Ramos (cell line): Measurements from ENCODE around the gene PDE4D.

Experiments
- in situ Hi-C: fragments of 300-500 bp; cut with MboI; formaldehyde crosslinking; loops from one replicate; pipeline ENCODE4 v1.14.3; 2022; ENCODE audit warnings: low sequenced_read_pairs; ENCODE audit not compliant: unreplicated experiment

Gene PDE4D

DNA sequence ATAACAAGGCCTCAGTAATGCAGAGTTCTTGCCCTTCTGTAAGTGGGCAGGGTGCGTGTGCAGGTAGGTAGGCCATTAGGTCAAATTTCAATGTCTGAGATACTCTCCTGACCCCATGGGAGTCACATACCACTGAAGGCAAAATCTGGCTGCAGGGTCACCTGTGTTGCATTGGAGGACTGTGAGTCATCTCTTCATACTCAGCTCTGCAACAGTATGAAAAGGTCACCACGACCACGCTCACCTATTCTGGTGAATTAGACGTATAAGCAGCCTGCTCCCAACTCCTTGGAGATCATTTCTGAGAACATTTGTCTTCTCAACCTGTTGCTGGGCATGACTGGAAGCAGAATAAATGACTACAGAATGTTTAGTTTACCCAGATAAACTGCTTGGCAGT is 599.8 kb downstream of the PDE4D start:
- in situ Hi-C loops = no loop called here

DNA sequence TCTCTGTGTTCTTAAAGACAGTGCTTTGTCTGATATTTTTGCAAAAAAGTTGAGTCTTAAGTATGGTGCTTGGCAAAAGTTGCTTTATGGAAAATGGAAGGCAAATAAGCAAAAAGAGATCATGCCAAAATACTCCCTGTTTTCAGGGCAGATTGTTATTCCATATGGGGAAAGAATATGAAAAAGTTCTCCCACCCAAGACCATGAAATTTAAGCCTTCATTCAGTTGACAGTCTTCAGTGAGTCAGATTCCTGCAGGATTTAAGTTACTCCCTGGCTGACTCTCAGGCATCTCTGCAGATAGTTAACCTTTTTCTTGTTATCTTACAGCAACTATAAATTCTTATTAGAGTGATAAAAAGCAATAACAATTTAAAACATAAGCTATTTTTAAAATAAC is 601.6 kb downstream of the PDE4D start:
- in situ Hi-C loops = no loop called here

DNA sequence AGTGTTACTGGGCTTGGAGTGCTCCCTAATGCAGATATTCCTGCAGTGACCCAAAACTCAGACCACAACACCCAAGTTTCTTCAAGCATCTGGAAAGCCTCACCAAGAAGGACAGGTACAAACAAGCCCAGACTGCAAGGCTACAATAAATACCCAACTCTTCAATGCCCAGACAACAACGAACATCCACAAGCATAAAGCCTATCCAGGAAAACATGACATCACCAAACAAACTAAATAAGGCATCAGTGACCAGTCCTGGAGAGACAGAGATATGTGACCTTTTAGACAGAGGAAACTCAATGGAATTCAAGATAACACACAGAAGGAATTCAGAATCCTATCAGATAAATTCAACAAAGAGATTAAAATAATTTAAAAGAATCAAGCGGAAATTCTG is 605.6 kb downstream of the PDE4D start:
- in situ Hi-C loops = no loop called here

DNA sequence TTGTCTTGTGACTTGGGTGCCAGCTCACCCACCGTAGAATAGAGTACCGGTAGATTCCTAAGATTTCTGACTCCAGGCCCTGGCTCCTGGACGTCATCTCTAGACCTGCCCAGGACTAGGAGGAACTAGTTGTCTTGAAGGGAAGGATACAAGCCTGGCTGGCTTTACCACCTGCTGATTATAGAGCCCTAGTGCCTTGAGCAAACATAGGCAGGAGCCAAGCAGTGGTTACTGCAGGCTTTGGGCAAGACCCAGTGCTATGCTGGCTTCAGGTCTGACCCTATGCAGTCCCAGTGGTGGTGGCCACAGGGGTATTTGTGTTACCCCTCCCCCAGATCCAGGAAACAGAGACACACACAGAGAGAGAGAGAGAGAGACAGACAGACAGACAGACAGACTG is 606.2 kb downstream of the PDE4D start:
- in situ Hi-C loops = no loop called here

DNA sequence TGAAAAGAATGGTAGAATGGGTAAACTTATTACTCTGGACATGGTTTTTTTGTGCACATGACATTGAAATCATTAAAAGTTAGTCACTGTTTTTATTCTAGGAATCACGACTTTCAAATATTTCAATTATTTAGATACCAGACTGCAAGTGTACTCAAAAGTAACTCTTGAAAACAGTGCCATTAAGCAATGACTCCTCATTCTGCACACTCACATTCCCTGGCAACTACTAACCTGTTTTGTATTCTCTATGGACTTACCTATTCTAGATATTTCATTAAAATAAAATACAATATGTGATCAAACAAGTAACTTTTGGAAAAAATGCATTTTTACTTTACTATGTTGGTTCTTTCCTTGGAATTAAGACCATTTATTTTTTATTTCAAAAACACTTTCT is 607.0 kb downstream of the PDE4D start:
- in situ Hi-C loops = no loop called here

DNA sequence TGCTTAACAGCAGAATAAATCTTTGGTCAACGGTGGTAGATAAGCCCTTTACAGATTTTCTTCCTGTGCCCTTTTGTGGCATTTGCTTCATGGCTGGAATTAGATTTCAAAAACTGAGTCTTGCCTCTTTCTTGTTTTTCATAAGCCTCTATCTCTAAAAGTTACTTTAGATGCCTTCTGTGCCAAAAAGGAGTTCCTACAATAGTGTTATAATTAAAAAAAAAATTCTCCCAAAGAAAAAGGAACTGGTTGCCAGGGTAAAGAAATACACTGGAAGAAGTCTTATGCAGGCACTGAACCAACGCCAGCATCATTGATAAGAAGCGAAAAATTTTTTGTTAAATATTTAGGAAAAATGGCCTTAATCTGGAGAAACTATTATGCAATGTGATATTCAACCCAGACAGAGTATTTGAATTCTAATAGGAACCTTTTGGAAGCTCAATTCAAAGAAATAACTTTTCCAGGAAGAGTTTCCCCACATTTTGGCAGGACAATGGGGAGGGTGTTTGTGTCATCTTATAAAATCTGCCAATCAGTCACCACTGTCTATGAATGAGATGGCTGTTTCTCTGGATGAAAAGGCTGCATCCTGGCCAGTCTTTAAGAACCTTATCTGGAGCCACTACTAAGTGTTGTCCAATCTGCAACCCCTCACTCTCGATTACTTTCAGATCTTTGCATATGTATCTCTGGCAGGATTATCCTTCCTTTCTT is 608.1 kb downstream of the PDE4D start:
- in situ Hi-C loops = no loop called here

DNA sequence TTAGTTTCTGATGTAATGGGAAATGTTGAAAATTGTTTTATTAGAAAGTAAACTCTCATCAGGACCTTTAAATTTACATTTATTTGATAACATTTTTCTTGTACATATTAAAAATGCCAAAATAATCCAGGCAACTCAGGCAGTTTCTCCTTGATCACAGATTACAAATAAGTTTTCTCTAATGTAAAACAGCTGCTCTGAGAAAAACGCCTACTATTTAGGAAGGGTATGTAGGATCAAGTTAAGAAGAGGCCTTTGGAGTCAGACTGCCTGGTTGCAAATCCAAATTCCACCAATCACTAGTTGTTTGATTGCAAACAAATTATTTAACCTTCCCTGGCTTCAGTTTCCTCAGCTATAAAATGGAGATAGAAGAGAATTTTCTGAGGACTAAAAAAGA is 610.8 kb downstream of the PDE4D start:
- in situ Hi-C loops = no loop called here

DNA sequence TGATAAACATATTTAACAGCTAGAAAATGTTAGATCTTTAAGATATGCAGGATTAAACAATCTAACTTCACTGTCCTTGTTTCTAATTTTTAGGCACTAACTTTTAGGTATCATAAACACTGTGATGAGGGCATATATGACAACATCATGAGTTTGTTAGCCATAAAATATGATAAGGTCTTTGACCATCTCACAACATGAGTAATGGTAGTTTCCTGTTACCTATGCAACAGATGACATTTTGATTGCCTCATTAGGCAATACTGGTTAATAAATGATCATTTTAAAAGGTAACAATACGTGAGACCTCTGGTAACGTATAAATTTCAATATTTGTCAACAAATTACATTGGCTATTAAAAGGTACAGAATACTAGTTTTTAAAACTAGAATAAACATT is 613.5 kb downstream of the PDE4D start:
- in situ Hi-C loops = no loop called here

DNA sequence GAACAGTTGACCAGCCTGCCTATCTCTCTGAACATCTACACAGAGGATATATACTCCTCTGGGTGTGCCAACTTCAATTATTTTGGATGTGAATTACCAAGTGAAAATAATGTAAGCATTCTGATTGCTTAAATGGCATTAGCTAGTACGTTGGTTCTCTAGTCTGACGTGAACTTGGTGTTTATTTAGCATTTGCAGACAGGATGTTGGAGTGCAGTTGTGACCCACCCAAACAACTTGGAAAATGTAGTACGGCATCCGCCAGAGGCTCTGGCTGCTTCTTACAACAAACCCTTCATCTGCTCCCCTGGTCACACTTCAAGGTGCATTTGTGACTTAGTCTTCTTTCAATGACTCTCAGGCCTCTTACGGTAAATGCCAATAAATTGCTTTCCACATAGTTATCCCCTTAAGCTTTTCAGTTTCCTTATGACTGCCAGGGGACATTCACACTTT is 616.6 kb downstream of the PDE4D start:
- in situ Hi-C loops = no loop called here

DNA sequence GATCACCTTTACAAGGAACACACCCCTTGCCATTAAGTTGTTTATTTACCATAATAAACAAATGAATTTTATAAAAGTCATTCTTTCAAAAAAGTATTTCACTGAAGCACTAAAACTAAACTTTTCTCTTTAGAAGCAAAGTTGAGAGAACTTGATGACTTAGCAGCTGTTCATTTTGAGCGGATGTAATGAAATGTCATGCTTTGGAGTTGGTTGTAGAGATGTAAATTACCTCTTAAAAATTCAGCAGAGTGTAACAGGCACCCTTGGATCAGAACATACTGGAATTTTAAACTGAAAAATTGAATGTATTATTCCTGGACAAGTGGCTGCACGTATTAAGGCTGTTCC is 617.2 kb downstream of the PDE4D start:
- in situ Hi-C loops = no loop called here

DNA sequence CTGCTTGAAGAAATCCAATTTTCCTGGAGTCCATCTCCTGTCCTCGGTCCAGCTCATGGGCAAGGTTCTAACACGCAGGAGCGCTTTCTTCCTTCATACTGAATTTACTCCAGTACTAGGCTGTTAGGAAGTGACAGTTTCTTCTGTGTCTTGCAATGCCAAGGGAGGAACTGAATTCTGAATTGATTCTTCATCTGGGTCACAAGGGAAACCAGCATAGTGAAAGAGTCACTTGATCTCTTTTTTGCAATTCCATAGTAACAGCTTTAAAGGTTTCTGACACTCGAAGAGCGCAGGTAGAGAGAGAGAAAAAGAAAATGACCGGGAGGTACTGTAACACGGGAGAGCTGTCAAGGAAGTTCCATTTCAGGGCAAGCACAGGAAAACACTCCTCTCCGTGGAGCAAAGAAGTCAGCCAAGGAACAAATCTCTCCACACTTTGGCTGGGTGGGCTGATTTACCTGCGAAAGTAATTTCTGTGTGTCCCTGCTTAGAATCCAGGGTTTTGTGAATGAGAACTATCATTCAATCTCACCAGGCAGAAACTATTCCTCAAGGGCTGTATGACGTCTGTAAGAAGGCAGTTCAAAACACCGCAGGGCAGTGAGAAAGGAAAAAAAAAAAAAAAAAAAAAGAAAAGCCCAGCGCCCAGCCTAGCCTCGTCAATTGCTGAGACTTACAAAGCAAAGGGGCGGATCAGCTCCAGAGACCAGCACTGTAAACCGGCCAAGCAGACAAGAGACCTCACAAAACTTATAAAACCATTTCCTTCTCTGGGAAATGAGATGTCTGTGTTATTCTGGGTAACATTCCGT is 617.8 kb downstream of the PDE4D start:
- in situ Hi-C loops = no loop called here

DNA sequence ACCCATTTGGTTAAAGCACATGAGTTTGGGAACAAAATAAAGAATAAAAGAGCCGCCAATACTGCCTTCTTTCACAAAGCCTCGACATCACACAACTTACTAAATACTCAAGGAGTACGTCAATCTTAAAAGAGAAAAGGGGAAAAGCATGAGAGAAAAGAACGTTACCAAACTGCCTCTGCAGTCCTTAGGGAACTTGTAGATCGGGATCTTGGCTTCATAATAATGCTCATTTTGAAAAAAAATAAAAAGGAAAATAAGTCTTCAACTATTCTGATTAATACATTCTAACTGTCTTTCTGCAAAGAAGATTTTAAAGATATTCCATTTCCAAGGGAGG is 618.4 kb downstream of the PDE4D start:
- in situ Hi-C loops = no loop called here

DNA sequence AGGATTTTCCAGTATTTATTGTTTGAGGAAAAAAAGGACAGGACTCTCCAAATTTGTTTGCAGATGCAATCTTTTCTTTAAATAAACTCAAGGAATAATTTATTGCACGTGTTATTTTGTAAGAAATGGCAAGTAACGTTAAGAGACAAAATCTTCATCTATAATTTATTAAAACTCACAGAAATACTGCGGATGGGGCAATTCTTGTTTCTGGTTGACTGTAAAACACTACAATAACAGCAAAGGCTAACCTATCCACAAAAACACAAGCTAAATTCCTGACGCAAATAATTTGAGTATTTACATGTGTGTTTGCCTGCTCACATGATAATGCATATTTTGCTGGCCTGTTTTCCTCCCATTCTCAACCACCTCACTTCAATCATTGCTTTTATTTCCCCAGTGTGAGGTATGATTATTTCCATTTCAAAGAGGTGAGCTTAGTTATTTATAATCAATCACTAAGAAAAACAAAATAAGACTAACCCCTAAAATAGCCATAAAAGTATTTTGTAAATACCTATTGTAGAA is 619.4 kb downstream of the PDE4D start:
- in situ Hi-C loops = no loop called here

DNA sequence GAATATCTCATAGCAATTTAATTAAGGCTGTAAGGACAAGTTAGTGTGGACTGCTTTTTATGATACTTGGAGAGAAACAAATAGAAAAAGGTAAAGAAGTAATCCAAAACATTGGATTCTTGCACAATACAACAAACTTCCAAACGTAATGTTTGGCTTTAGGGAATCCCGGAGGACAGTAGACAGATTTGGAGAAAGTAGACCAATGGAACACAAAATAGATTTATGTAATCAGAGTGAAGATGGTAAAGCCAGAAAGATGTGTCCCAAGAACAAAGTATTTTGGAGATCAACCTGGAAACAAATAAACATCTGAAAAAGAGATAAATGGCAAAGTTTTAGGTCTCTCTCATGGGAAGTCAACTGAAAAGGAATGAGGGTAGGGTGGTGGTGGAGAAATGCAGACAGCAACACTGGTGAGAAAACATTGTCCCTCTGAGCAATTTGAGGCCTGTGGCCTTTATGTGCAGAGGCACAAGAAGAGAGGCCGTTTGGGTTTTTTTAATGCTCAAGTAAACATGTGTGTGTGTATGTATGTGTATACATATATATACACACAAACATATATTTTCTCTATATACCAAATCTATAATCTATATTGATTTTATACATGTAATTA is 620.6 kb downstream of the PDE4D start:
- in situ Hi-C loops = no loop called here

DNA sequence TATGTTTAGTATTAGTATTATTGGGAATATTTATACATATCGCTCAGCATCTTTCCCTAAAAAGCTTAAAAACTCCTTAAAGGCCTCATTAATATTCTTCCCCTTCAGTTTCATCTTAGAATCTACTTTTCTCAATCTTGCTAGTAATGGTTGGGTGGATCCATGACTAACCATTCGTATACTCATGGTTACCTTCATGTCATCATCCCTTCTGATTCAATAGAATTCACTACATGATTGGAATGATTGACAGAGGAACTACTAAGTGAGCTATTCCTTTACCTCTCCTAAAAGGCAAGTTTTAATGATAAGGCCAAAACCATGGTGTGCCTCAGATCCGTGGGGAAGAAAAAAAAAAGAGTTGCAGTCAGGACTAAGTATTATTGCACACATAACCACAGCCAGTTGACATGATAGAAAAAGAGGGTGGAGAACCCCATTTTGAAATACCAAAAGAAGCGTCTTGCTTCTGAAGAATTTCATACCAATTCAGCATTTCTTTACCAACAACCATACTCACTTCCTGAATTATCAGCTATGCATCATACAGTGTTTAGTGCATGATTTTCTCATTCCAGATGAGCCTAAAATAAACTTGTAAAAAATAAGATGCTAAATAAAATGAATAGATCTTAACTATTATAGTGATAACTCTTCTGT is 624.6 kb downstream of the PDE4D start:
- in situ Hi-C loops = no loop called here

DNA sequence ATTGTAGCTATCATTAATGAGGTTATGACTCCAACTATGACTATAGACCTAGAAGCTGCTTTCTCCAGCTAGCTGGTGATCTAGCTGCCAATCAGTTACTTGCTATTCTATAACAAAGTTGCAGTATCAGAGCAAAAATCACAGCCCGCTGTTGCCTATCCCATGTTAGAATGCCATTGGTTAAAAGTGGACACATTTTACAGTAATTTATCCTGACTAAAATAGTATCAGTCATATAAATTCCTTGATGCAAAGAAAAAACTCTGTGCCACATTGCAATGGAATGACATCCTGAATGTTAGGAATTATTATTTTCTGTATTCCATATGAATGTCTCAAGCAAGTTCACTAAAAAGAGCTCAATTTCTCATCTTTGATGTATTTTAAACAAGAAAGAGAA is 626.5 kb downstream of the PDE4D start:
- in situ Hi-C loops = no loop called here

DNA sequence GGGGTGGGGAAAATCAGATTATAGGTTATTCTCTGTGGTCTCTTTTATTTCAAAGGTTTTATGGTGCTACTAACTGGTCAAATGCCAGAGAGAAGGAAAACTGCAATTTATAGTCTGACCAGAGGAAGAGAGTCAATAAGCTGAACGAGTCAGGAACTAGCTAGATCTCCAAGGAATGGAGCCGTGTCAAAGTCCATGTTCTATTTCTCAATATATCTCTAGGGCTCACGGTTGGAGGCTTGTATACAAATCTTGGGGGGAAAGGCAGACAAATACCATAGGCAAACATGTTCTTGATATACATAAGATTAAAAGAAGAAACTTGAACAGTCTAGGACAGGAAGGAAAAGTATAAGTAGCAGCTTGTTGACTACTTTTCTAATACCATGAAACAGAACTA is 627.1 kb downstream of the PDE4D start:
- in situ Hi-C loops = no loop called here

DNA sequence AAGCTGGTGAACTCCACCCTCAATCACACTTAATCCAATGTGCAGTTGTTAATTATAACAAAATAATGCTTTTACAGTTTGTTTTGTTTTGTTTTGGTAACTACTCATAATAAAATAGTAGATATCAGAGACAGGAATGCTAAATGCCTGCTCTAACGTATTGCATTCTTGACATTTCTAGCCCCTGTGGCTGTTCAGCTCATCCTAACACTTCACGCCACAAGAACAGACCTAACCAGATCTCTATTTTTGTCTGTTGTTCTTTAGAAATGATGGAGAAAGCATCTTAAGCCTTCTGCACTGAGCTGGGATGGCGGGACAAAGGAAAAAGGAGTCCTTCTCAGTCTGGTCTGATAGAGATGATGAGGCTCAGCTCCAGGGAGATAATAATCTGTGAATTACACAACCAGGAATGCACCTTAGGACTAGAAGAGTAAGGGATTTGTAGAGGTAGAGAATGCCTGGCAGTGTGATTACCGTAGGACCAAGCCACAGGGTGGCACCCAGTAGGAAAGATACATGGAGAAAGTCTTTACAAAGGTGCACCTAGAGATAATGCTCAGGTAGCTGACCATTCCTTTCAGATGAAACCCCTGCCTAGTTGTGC is 628.8 kb downstream of the PDE4D start:
- in situ Hi-C loops = no loop called here

DNA sequence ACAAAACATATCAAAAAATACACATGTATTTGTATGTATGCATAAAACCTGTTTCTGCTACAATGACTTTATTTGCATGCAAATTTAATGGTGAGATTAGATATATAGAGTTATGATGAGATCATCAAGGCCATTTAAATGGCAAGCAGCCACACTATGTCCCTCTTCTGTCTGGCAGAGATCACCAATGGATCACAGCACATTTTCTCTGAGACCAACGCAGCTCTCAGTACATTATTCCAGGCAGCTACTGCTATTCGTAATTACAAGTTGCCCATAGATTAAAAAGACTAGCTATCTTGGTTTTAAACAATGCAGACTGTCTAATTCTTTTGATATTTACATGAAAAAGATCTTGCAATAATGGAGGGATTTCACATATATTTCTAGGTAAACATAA is 629.5 kb downstream of the PDE4D start:
- in situ Hi-C loops = no loop called here

DNA sequence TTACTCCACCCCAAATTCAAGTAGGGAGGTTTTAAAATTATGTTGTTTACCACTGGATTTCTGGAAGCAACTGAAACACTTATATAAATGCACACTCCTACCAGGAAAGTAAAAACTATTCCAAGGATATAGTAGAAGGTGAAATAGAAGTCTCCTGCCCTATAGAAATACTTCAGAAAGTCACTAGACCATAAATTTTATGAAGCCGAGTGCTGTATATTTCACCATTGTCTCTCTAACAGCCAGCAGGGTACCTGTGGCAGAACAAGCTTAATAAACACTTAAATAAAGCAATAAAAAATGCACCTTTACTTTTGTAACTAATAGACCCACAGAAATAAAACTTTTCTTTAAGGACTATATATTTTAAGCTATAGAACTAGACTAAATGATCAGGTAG is 631.6 kb downstream of the PDE4D start:
- in situ Hi-C loops = no loop called here
